B cell (primary cell): ENCODE results near the gene GPA33. TPM values are rescaled to one million over a fixed set of nuclear protein-coding genes. Genes with fewer than 3 reads are reported as not detected.

Source experiments
- ATAC-seq: fragments of 200-7000 bp; cut with Tn5 transposase; one replicate; pipeline ENCODE4 v1.10.0; 2021; ENCODE audit warnings: low read depth, mild to moderate bottlenecking, moderate number of reproducible peaks, moderate library complexity
- CTCF ChIA-PET: fragments of 350-600 bp; sonication (Branson Sonifier 250); formaldehyde crosslinking; loops from one replicate; lab custom pipeline; 2021; ENCODE audit warnings: antibody characterized with exemption, inconsistent platforms; lab: Charles Lee
- POLR2A ChIA-PET: fragments of 350-600 bp; sonication (Branson Sonifier 250); formaldehyde crosslinking; loops from one replicate; lab custom pipeline; 2021; ENCODE audit warnings: antibody characterized with exemption; lab: Charles Lee
- DNase-seq: peaks from one replicate; pipeline ENCODE4 v3.0.0; 2013
- H2AFZ ChIP-seq: 2 replicates; pipeline ENCODE4 v1.6.1; 2012; ENCODE audit warnings: mild to moderate bottlenecking, low read depth, low read length; ENCODE audit not compliant: insufficient read depth, poor library complexity, severe bottlenecking
- H3K27ac ChIP-seq, 2 donors: 1 replicate in 1 of 2; 2 replicates in 1 of 2; pipeline ENCODE4 v1.5.1; 2012 to 2013; ENCODE audit warnings: low read length in 2 of 2, mild to moderate bottlenecking in 2 of 2, moderate library complexity in 1 of 2
- H3K27me3 ChIP-seq, 4 experiments: fragments of 200-600 bp in 1 of 4; sonication (generic) in 1 of 4; replicated peaks in 1 of 4; 1 replicate in 2 of 4; 2 replicates in 2 of 4; pipeline versions ENCODE4 v1.6.1 to v1.7.0; 2013 to 2016; ENCODE audit warnings: low read length in 3 of 4, mild to moderate bottlenecking in 2 of 4, mixed read lengths in 1 of 4, moderate library complexity in 1 of 4; ENCODE audit not compliant: insufficient read depth in 4 of 4, control insufficient read depth in 3 of 4; ENCODE audit errors: control extremely low read depth in 1 of 4
- H3K36me3 ChIP-seq, 2 experiments: replicated peaks in 1 of 2; 1 replicate in 1 of 2; 2 replicates in 1 of 2; pipeline versions ENCODE4 v1.6.1 to v1.7.1; 2013; ENCODE audit warnings: low read length in 1 of 2; ENCODE audit not compliant: insufficient read depth in 2 of 2, control insufficient read depth in 1 of 2; ENCODE audit errors: control extremely low read depth in 1 of 2, extremely low read depth in 1 of 2
- H3K4me1 ChIP-seq, 2 donors: fragments of 200-600 bp in 1 of 2; sonication (generic) in 1 of 2; 1 replicate in 1 of 2; 2 replicates in 1 of 2; pipeline versions ENCODE4 v1.5.1 to v1.6.1; 2013 to 2017; ENCODE audit warnings: low read length in 2 of 2; ENCODE audit not compliant: control insufficient read depth in 2 of 2, insufficient read depth in 2 of 2
- H3K4me2 ChIP-seq: replicated peaks from 2 replicates; pipeline ENCODE3; 2012; ENCODE audit warnings: mild to moderate bottlenecking, low read depth, low read length; ENCODE audit not compliant: poor library complexity, severe bottlenecking
- H3K4me3 ChIP-seq, 5 experiments: fragments of 200-600 bp in 1 of 5; sonication (generic) in 1 of 5; 1 replicate in 3 of 5; 2 replicates in 2 of 5; pipeline versions ENCODE4 v1.5.1 to v1.7.0; 2011 to 2016; ENCODE audit warnings: low read length in 4 of 5, mild to moderate bottlenecking in 4 of 5, low read depth in 2 of 5, control low read depth in 1 of 5, moderate library complexity in 1 of 5; ENCODE audit not compliant: insufficient read depth in 1 of 5; ENCODE audit errors: control extremely low read depth in 1 of 5, extremely low read depth in 1 of 5
- H3K79me2 ChIP-seq: fragments of 200-600 bp; sonication (generic); one replicate; pipeline ENCODE4 v1.6.0; 2016; ENCODE audit warnings: low read length; ENCODE audit not compliant: control insufficient read depth, insufficient read depth
- H3K9ac ChIP-seq: fragments of 200-600 bp; sonication (generic); 2 replicates; pipeline ENCODE4 v1.6.1; 2017; ENCODE audit warnings: mild to moderate bottlenecking, low read length, moderate library complexity
- H3K9me3 ChIP-seq, 3 donors: one replicate each; pipeline versions ENCODE4 v1.6.1 to v1.7.1; 2013; ENCODE audit warnings: low read length in 2 of 3; ENCODE audit not compliant: control insufficient read depth in 2 of 3, insufficient read depth in 1 of 3; ENCODE audit errors: control extremely low read depth in 1 of 3
- H4K20me1 ChIP-seq: 2 replicates; pipeline ENCODE4 v1.6.0; 2012; ENCODE audit warnings: mild to moderate bottlenecking, low read length; ENCODE audit not compliant: insufficient read depth, control insufficient read depth, poor library complexity, severe bottlenecking
- H3K27ac Mint-ChIP-seq: one replicate; pipeline ENCODE4 v1.8.0; 2021; ENCODE audit warnings: mixed read lengths
- H3K27me3 Mint-ChIP-seq: one replicate; pipeline ENCODE4 v1.8.0; 2021; ENCODE audit warnings: mixed read lengths
- H3K4me1 Mint-ChIP-seq: one replicate; pipeline ENCODE4 v1.8.0; 2021; ENCODE audit warnings: mixed read lengths
- H3K4me3 Mint-ChIP-seq: one replicate; pipeline ENCODE4 v1.8.0; 2021; ENCODE audit warnings: mixed read lengths
- H3K9me3 Mint-ChIP-seq: one replicate; pipeline ENCODE4 v1.8.0; 2022; ENCODE audit warnings: mixed read lengths; ENCODE audit not compliant: insufficient read depth
- CTCF ChIP-seq: fragments of 200-600 bp; IDR thresholded peaks from one replicate; pipeline ENCODE4 v1.8.0; 2022; ENCODE audit warnings: antibody characterized with exemption, mild to moderate bottlenecking
- EZH2 ChIP-seq: IDR thresholded peaks from 2 replicates; pipeline ENCODE4 v1.6.1; 2012; ENCODE audit warnings: borderline replicate concordance, low read depth, mild to moderate bottlenecking, moderate library complexity, low read length; ENCODE audit not compliant: insufficient read depth, poor library complexity, severe bottlenecking
- WGBS: methylation state at CpG from one replicate; pipeline ENCODE4 v1.1.5; 2013; ENCODE audit warnings: missing lambda C conversion rate; ENCODE audit not compliant: insufficient coverage; 5-methylcytosine and 5-hydroxymethylcytosine counted together
- intact Hi-C: fragments of 100-400 bp; cut with micrococcal nuclease; formaldehyde crosslinking; loops from one replicate; pipeline ENCODE4 v1.10.0; 2022
- polyA plus RNA-seq: library from polyadenylated mRNA; depleted of rRNA; stranded (reverse); fragments of >200 nt; gene quantifications from 2 replicates; pipeline ENCODE4 v1.2.3, GENCODE V29; 2012
- total RNA-seq, 2 donors: library from RNA; stranded (reverse); fragments of 120-200 nt in 1 of 2; gene quantifications; 1 replicate in 1 of 2; 2 replicates in 1 of 2; pipeline versions ENCODE4 v1.2.3 to v1.2.4, GENCODE V29; 2013 to 2022

Gene GPA33
- total and polyA plus RNA-seq, 2 donors (not counting 1 experiment from before 2014, with no cell fraction given) = 0.91 to 2.4 TPM

- H3K4me2 ChIP-seq = no peak overlapping the region
These were observed 46.6 kb upstream of the GPA33 start for GRCh38 chr1:167136806-167137205.

GRCh38 chr1:167136191-167136614 is 46.0 kb upstream of the GPA33 start:
- POLR2A ChIA-PET = interaction anchor here (0.5 kb wide), 1 partner anchor 92 kb away, joined by 4 read pairs; no protein-coding TSS in a partner anchor
- Histone ChIP-seq H3K4me1 (no peaks in the 10 kb centered on the region), H3K36me3 (no peaks in the 10 kb centered on the region), H3K27ac (no peak overlapping the region), H3K27me3 (peaks cover 0 to 8% (median 2%) of the 10 kb centered on the region in 4 experiments), H2AFZ (no peak overlapping the region), H3K9ac (no peak overlapping the region), H3K4me2 (no peak overlapping the region), H3K4me3 (no peak overlapping the region), H3K9me3 (peaks cover 0 to 4% (median 0%) of the 10 kb centered on the region in 3 donors), H4K20me1 (no peaks in the 10 kb centered on the region), H3K79me2 (no peaks in the 10 kb centered on the region)
- H3K27me3 Mint-ChIP-seq = peaks cover 17% of the 10 kb centered on the region
- H3K4me1 Mint-ChIP-seq = peaks cover 3% of the 10 kb centered on the region
- intact Hi-C loops = no loop called here
- peaks cover 1% of the 10 kb centered on the region for H3K9me3 Mint-ChIP-seq
- no peak overlapping the region for H3K27ac Mint-ChIP-seq
- CTCF ChIA-PET = no interaction called here
- ATAC-seq (no peak), DNase-seq (no peak)
- no peak for TF ChIP-seq EZH2
- no peak for TF ChIP-seq CTCF
- 70% methylated on average over 1 of the region's 2 CpGs for WGBS
- no peak overlapping the region for H3K4me3 Mint-ChIP-seq

More at GRCh38 chr1:167136806-167137205, 46.6 kb upstream of the GPA33 start:
- no peak for DNase-seq
- Mint-ChIP-seq H3K4me1 (peaks cover 3% of the 10 kb centered on the region), H3K27me3 (peaks cover 13% of the 10 kb centered on the region), H3K27ac (no peak overlapping the region), H3K4me3 (no peak overlapping the region), H3K9me3 (peaks cover 1% of the 10 kb centered on the region)
- ATAC-seq = no peak
- no CpG with 5 or more reads among the region's 2 CpGs for WGBS
- intact Hi-C loops = no loop called here
- Histone ChIP-seq H3K4me1 (no peaks in the 10 kb centered on the region), H4K20me1 (no peaks in the 10 kb centered on the region), H3K27ac (no peak overlapping the region), H2AFZ (no peak overlapping the region), H3K27me3 (peaks cover 0 to 8% (median 2%) of the 10 kb centered on the region in 4 experiments), H3K79me2 (no peaks in the 10 kb centered on the region), H3K36me3 (no peaks in the 10 kb centered on the region), H3K9ac (no peak overlapping the region), H3K9me3 (peaks cover 0 to 4% (median 0%) of the 10 kb centered on the region in 3 donors), H3K4me3 (no peak overlapping the region)
- CTCF ChIA-PET = no interaction called here
- POLR2A ChIA-PET = no interaction called here
- TF ChIP-seq EZH2 = no peak
- TF ChIP-seq CTCF = no peak
